A673 (cell line): ENCODE results near the gene CAPN10. TPM values are rescaled to one million over a fixed set of nuclear protein-coding genes. Genes with fewer than 3 reads are reported as not detected.

Experiments
- BruUV-seq: library from RNA; stranded (reverse); fragments of 400-500 nt; replicated peaks from 2 replicates; lab custom pipeline; 2021; lab: Mats Ljungman, UMichigan
- CTCF ChIA-PET: fragments of 300-600 bp; sonication (Branson Sonifier 250); formaldehyde crosslinking; loops from one replicate; lab custom pipeline; 2022; ENCODE audit warnings: antibody characterized with exemption; lab: Charles Lee
- POLR2A ChIA-PET: fragments of 300-600 bp; sonication (Branson Sonifier 250); formaldehyde crosslinking; loops from one replicate; lab custom pipeline; 2022; ENCODE audit warnings: antibody characterized with exemption; ENCODE audit not compliant: low non-redundant PET; lab: Charles Lee
- DNase-seq: peaks from one replicate; pipeline ENCODE4 v3.0.0-alpha.2; 2015; ENCODE audit warnings: low spot score
- H3K27ac ChIP-seq: fragments of 200-600 bp; sonication (generic); 2 replicates; pipeline ENCODE4 v1.5.1; 2016; ENCODE audit warnings: mixed run types, low read depth, mild to moderate bottlenecking, mixed read lengths, antibody characterized with exemption, low read length; ENCODE audit not compliant: poor library complexity, severe bottlenecking
- H3K27me3 ChIP-seq: fragments of 200-600 bp; sonication (generic); replicated peaks from 2 replicates; pipeline ENCODE4 v1.6.1; 2017; ENCODE audit warnings: mixed run types, low read depth, mild to moderate bottlenecking, mixed read lengths, antibody characterized with exemption, low read length; ENCODE audit not compliant: insufficient read depth, poor library complexity
- H3K36me3 ChIP-seq: fragments of 200-600 bp; sonication (generic); 2 replicates; pipeline ENCODE4 v1.6.1; 2016; ENCODE audit warnings: mixed run types, mild to moderate bottlenecking, mixed read lengths, antibody characterized with exemption, low read length; ENCODE audit not compliant: insufficient read depth, poor library complexity, severe bottlenecking
- H3K4me1 ChIP-seq: fragments of 200-600 bp; sonication (generic); 2 replicates; pipeline ENCODE4 v1.6.1; 2017; ENCODE audit warnings: mixed run types, mild to moderate bottlenecking, mixed read lengths, antibody characterized with exemption, low read length; ENCODE audit not compliant: insufficient read depth, poor library complexity, severe bottlenecking
- H3K4me3 ChIP-seq: fragments of 200-600 bp; sonication (generic); 2 replicates; pipeline ENCODE4 v1.5.1; 2016; ENCODE audit warnings: low read depth, mixed run types, mild to moderate bottlenecking, mixed read lengths, low read length; ENCODE audit not compliant: poor library complexity, severe bottlenecking
- H3K9me3 ChIP-seq: fragments of 200-600 bp; sonication (generic); 2 replicates; pipeline ENCODE4 v1.6.1; 2016; ENCODE audit warnings: mixed run types, low read depth, mild to moderate bottlenecking, mixed read lengths, antibody characterized with exemption, low read length; ENCODE audit not compliant: poor library complexity, severe bottlenecking
- EZH2 ChIP-seq: fragments of 200-600 bp; sonication (generic); IDR thresholded peaks from 2 replicates; pipeline ENCODE4 v1.6.1; 2017; ENCODE audit warnings: borderline replicate concordance, low read depth, mild to moderate bottlenecking, mixed read lengths, antibody characterized with exemption, low read length; ENCODE audit not compliant: poor library complexity, severe bottlenecking
- intact Hi-C: fragments of 100-400 bp; cut with micrococcal nuclease; formaldehyde crosslinking; loops from one replicate; pipeline ENCODE4 v1.10.0; 2022; ENCODE audit not compliant: unreplicated experiment
- total RNA-seq: library from RNA; stranded (reverse); gene quantifications from 2 replicates; pipeline ENCODE4 v1.2.3, GENCODE V29; 2021
- TF ChIP-seq, protein P1 (sequence below): fragments of 300-800, 200-600 bp; sonication (generic); conservative IDR thresholded peaks from 2 replicates; pipeline ENCODE4 v1.5.1; 2017; ENCODE audit warnings: low read depth, mild to moderate bottlenecking, antibody characterized with exemption, low read length, moderate library complexity, mixed read lengths

CAPN10 gene
- total RNA-seq, 1 experiment from 2014 or later: 43.5 TPM

DNA sequence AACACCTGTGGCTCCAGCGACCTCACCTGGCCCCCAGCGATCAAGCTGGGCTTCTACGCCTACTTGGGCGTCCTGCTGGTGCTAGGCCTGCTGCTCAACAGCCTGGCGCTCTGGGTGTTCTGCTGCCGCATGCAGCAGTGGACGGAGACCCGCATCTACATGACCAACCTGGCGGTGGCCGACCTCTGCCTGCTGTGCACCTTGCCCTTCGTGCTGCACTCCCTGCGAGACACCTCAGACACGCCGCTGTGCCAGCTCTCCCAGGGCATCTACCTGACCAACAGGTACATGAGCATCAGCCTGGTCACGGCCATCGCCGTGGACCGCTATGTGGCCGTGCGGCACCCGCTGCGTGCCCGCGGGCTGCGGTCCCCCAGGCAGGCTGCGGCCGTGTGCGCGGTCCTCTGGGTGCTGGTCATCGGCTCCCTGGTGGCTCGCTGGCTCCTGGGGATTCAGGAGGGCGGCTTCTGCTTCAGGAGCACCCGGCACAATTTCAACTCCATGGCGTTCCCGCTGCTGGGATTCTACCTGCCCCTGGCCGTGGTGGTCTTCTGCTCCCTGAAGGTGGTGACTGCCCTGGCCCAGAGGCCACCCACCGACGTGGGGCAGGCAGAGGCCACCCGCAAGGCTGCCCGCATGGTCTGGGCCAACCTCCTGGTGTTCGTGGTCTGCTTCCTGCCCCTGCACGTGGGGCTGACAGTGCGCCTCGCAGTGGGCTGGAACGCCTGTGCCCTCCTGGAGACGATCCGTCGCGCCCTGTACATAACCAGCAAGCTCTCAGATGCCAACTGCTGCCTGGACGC lies 43.6 kb downstream of the CAPN10 start:
- ChIA-PET POLR2A (no interaction called here), CTCF (no interaction called here)
- Histone ChIP-seq H3K4me1 (no peaks in the 10 kb centered on the region), H3K27ac (no peak overlapping the region), H3K36me3 (no peaks in the 10 kb centered on the region), H3K9me3 (no peaks in the 10 kb centered on the region), H3K4me3 (no peak overlapping the region), H3K27me3 (no peaks in the 10 kb centered on the region)
- no TSS peak for BruUV-seq
- DNase-seq: no peak
- intact Hi-C loops: no loop called here
- no peak for TF ChIP-seq EZH2
- TF ChIP-seq, protein P1, sequence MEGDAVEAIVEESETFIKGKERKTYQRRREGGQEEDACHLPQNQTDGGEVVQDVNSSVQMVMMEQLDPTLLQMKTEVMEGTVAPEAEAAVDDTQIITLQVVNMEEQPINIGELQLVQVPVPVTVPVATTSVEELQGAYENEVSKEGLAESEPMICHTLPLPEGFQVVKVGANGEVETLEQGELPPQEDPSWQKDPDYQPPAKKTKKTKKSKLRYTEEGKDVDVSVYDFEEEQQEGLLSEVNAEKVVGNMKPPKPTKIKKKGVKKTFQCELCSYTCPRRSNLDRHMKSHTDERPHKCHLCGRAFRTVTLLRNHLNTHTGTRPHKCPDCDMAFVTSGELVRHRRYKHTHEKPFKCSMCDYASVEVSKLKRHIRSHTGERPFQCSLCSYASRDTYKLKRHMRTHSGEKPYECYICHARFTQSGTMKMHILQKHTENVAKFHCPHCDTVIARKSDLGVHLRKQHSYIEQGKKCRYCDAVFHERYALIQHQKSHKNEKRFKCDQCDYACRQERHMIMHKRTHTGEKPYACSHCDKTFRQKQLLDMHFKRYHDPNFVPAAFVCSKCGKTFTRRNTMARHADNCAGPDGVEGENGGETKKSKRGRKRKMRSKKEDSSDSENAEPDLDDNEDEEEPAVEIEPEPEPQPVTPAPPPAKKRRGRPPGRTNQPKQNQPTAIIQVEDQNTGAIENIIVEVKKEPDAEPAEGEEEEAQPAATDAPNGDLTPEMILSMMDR: no peak

DNA sequence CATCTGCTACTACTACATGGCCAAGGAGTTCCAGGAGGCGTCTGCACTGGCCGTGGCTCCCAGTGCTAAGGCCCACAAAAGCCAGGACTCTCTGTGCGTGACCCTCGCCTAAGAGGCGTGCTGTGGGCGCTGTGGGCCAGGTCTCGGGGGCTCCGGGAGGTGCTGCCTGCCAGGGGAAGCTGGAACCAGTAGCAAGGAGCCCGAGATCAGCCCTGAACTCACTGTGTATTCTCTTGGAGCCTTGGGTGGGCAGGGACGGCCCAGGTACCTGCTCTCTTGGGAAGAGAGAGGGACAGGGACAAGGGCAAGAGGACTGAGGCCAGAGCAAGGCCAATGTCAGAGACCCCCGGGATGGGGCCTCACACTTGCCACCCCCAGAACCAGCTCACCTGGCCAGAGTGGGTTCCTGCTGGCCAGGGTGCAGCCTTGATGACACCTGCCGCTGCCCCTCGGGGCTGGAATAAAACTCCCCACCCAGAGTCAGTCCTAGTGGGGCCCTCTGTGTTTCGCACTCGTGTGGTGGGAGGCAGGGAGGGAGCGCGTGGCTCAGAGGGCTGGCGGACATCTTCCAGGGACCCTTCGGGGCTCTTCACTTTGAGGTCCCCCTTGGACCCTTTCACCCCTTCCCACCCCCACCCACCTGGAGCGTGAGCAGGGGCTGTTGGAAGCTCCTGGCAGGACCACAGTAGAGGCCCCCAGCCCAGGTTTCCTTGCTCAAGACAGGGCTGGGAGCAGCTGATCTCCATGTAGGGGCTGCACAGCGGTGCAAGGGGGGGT lies 44.4 kb downstream of the CAPN10 start:
- no peak for TF ChIP-seq EZH2
- TF ChIP-seq, protein P1: no peak
- ChIA-PET CTCF (no interaction called here), POLR2A (no interaction called here)

DNA sequence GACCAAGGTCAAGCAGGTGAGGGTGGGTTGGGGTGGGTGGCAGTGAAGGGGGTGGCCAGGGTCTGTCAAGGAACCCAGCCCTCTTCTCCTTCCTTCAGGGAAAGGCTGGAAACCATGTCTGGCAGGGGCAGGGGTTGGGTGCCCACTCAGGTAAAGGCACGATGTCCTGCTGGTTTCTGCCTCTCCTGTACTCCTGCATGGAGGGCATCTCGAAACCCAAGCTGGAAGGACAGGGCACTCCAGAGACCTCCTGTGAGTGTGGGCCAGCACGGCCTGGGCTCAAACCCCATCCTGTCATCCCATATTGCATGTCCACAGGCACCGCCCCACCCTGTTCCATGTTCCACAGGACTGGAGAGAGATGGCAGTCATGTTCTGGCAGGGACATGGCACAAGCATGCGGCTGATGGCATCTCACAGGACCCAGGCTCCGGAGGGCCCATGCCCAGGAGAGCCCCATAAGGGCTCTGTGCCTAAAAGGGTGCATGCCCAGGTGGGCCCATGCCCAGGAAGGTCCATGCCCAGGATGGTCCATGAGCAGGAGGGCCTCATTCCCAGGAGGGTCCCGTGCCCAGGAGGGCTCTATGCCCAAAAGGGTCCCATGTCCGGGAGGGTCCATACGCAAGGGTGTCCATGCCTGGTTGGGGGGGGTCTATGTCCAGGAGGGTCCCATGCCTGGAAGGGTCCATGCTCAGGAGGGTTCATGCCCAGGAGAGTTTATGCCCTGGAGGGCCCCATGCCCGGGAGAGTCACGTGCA lies 45.2 kb downstream of the CAPN10 start:
- Histone ChIP-seq H3K27ac (no peak overlapping the region), H3K4me1 (no peaks in the 10 kb centered on the region), H3K36me3 (no peaks in the 10 kb centered on the region), H3K4me3 (no peak overlapping the region), H3K27me3 (no peaks in the 10 kb centered on the region), H3K9me3 (no peaks in the 10 kb centered on the region)
- ChIA-PET CTCF (no interaction called here), POLR2A (no interaction called here)
- intact Hi-C loops: no loop called here
- no peak for TF ChIP-seq EZH2
- TF ChIP-seq, protein P1: no peak
- no TSS peak for BruUV-seq
- no peak for DNase-seq

More for the DNA sequence above, 44.4 kb downstream of the CAPN10 start:
- no peaks in the 10 kb centered on the region for H3K27me3 ChIP-seq
- H3K36me3 ChIP-seq: no peaks in the 10 kb centered on the region
- intact Hi-C loops: no loop called here
- H3K4me1 ChIP-seq: no peaks in the 10 kb centered on the region
- no peak overlapping the region for H3K27ac ChIP-seq
- no peak for DNase-seq
- H3K9me3 ChIP-seq: no peaks in the 10 kb centered on the region
- no TSS peak for BruUV-seq
- H3K4me3 ChIP-seq: no peak overlapping the region
